ENCODE measurements around the gene ELOB. TPM values are rescaled to one million over a fixed set of nuclear protein-coding genes. Genes with fewer than 3 reads are reported as not detected.

The ELOB gene
- total and polyA plus RNA-seq, 5 donors = 235 to 625 (median 293) TPM

DNA sequence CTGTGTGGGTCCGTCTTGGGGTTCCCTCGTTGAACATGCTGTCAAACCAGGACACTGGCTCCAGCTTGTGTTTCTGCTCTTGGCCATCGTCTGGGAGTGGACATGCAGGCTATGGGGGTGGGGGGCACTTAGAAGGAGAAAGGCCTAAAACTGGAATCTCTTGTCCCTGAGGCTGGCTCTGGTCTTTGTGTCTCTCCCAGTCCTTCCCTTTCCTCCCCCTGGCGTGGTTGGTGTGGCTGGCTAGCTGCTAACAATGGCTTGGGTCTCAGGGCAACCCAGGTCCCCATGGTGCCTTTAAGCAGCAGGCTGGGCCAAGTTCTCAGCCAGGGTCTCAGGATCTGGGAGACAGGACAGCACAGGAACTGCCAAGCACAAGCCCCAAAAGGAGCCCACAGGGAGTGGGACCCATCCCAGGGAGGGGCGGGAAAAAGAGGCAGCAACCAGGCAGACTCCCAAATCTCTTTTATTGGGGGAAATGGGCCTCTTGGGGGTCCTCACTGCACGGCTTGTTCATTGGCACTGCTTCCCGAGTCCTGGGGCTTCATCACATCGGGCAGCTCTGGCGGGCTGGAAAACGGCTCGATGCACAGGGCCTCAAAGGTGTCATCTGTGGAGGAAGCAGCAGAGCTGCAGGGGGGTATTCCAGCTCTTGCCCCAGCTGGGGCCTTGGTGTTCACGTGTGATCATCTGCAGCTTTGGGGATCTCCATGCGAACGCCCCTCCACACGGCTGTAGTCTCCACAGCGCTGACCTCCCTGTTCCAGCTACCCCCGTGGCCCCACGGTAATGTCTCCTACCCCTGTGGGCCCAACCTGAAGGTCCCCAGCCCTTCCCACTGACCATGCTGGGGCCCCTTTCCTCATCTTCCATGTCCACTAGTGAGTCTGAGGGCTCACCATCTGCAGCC lies 5.3 kb downstream of the ELOB start:
- 71% methylated on average over 18 of the region's 18 CpGs for WGBS
- DNase-seq (no peak), ATAC-seq (no peak)
- no peak overlapping the region for H3K27ac ChIP-seq (ENCODE audit: low read length)
- no peaks in the 10 kb centered on the region for H3K9me3 ChIP-seq (ENCODE audit: control insufficient read depth, low read length)
- intact Hi-C loops (cut with DNase I) = no loop called here
- H3K4me1 ChIP-seq (ENCODE audit: control insufficient read depth, insufficient read depth, low read length) = peaks cover 3% of the 10 kb centered on the region
- no peaks in the 10 kb centered on the region for H3K27me3 ChIP-seq (ENCODE audit: control insufficient read depth, insufficient read depth)
- H3K4me3 ChIP-seq (ENCODE audit: low read length) = no peak overlapping the region

DNA sequence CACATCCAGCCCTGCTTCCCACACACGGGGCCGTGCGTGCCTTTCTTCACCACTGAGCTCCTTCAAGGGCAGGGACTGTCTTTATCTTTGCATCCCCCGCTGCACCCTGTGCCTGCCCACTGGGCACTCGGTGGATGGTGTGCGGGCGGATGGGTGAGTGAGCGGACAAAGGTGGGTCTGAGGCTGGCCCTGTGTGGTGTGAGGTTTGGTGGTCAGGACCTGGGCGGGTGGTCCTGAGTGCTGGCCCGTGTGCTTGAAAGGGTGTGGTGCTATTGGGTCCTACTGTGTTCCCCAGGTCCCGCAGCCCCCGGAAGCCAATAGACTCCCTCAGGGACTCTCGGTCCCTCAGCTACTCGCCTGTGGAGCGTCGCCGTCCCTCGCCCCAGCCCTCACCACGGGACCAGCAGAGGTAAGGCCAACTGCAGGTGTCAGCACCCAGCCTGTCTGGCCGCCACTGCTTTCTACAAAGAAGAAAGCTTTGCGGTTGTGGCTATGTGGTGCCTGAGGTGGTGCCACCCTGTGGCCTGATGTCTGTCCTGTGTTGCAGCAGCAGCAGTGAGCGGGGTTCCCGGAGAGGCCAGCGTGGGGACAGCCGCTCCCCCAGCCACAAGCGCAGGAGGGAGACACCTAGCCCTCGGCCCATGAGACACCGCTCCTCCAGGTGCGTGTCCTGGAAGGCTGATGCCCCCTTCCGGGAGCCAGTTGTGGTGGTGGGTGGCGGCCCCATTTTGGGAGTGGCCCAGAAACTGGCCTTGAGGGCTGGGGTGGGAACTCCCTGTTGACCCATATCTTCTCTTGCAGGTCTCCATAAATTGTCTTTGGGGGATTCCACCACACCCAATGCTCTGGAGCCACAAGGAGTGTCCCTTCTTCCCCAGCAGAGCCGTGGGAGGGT lies 6.8 kb downstream of the ELOB start:
- intact Hi-C loops (cut with DNase I) = no loop called here
- no peaks in the 10 kb centered on the region for H3K9me3 ChIP-seq (ENCODE audit: control insufficient read depth, low read length)
- no peaks in the 10 kb centered on the region for H3K27me3 ChIP-seq (ENCODE audit: control insufficient read depth, insufficient read depth)
- H3K27ac ChIP-seq (ENCODE audit: low read length) = no peak overlapping the region
- H3K4me3 ChIP-seq (ENCODE audit: low read length) = no peak overlapping the region
- H3K4me1 ChIP-seq (ENCODE audit: control insufficient read depth, insufficient read depth, low read length) = no peaks in the 10 kb centered on the region
- ATAC-seq (peak; percentile 7 to 9), DNase-seq (no peak)
- 82% methylated on average over 32 of the region's 32 CpGs for whole genome bisulfite sequencing

DNA sequence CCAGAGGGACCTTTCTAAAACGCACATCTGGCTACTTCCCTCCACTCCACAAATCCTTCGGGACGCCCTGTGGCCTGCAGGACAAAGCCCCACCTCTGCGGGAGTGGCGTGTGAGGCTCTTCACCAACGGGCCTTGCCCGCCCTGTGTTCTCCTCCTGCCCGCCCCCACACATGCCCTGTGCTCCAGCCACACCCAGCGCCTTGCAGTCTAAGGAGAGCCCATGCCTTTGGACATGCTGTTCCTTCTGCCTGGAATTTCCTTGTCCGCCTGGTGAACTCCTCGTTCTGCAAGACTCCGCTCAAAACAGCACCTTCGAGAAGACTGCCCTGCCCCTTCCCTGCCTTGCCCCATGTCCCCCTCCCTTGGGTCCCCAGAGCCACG lies 7.4 kb downstream of the ELOB start:
- H3K9me3 ChIP-seq (ENCODE audit: control insufficient read depth, low read length) = no peaks in the 10 kb centered on the region
- no peaks in the 10 kb centered on the region for H3K27me3 ChIP-seq (ENCODE audit: control insufficient read depth, insufficient read depth)
- ATAC-seq (peak; percentile 8 to 35), DNase-seq (no peak)
- no peak overlapping the region for H3K4me3 ChIP-seq (ENCODE audit: low read length)
- WGBS = 73% methylated on average over 14 of the region's 14 CpGs
- H3K4me1 ChIP-seq (ENCODE audit: control insufficient read depth, insufficient read depth, low read length) = no peaks in the 10 kb centered on the region
- no peak overlapping the region for H3K27ac ChIP-seq (ENCODE audit: low read length)
- intact Hi-C loops (cut with DNase I) = no loop called here

- ATAC-seq (no peak), DNase-seq (no peak)
- intact Hi-C loops (cut with DNase I) = no loop called here
- WGBS = 84% methylated on average over 11 of the region's 11 CpGs
- Histone ChIP-seq H3K27ac (ENCODE audit: low read length) (no peak overlapping the region), H3K4me1 (ENCODE audit: control insufficient read depth, insufficient read depth, low read length) (no peaks in the 10 kb centered on the region), H3K27me3 (ENCODE audit: control insufficient read depth, insufficient read depth) (no peaks in the 10 kb centered on the region), H3K9me3 (ENCODE audit: control insufficient read depth, low read length) (no peaks in the 10 kb centered on the region), H3K4me3 (ENCODE audit: low read length) (no peak overlapping the region)
These were observed 8.0 kb downstream of the ELOB start for GRCh38 chr16:2769100-2769529.

GRCh38 chr16:2768403-2769089 lies 8.5 kb downstream of the ELOB start:
- Histone ChIP-seq H3K9me3 (ENCODE audit: control insufficient read depth, low read length) (no peaks in the 10 kb centered on the region), H3K4me3 (ENCODE audit: low read length) (no peak overlapping the region), H3K27ac (ENCODE audit: low read length) (no peak overlapping the region), H3K27me3 (ENCODE audit: control insufficient read depth, insufficient read depth) (no peaks in the 10 kb centered on the region), H3K4me1 (ENCODE audit: control insufficient read depth, insufficient read depth, low read length) (no peaks in the 10 kb centered on the region)
- intact Hi-C loops (cut with DNase I) = no loop called here
- DNase-seq (peak in 1 of 3 donors; percentile 66), ATAC-seq (no peak)
- 69% methylated on average over 17 of the region's 17 CpGs for WGBS

- Histone ChIP-seq H3K9me3 (ENCODE audit: control insufficient read depth, low read length) (no peaks in the 10 kb centered on the region), H3K27ac (ENCODE audit: low read length) (no peak overlapping the region), H3K4me1 (ENCODE audit: control insufficient read depth, insufficient read depth, low read length) (no peaks in the 10 kb centered on the region), H3K27me3 (ENCODE audit: control insufficient read depth, insufficient read depth) (no peaks in the 10 kb centered on the region), H3K4me3 (ENCODE audit: low read length) (no peak overlapping the region)
- intact Hi-C loops (cut with DNase I) = no loop called here
- peak in 1 of 3 donors; percentile 38 for DNase-seq
- 66% methylated on average over 14 of the region's 14 CpGs for WGBS
- no peak for ATAC-seq
These were observed 9.2 kb downstream of the ELOB start for GRCh38 chr16:2767891-2768290.

GRCh38 chr16:2767140-2767731 lies 9.8 kb downstream of the ELOB start:
- no peak overlapping the region for H3K4me3 ChIP-seq (ENCODE audit: low read length)
- no peak overlapping the region for H3K27ac ChIP-seq (ENCODE audit: low read length)
- intact Hi-C loops (cut with DNase I) = no loop called here
- no peaks in the 10 kb centered on the region for H3K27me3 ChIP-seq (ENCODE audit: control insufficient read depth, insufficient read depth)
- ATAC-seq (no peak), DNase-seq (peak in 1 of 3 donors; percentile 57)
- 82% methylated on average over 19 of the region's 19 CpGs for WGBS
- no peaks in the 10 kb centered on the region for H3K4me1 ChIP-seq (ENCODE audit: control insufficient read depth, insufficient read depth, low read length)
- no peaks in the 10 kb centered on the region for H3K9me3 ChIP-seq (ENCODE audit: control insufficient read depth, low read length)

GRCh38 chr16:2766430-2767139 lies 10.5 kb downstream of the ELOB start:
- DNase-seq (peak in 1 of 3 donors; percentile 61), ATAC-seq (no peak)
- H3K4me3 ChIP-seq (ENCODE audit: low read length) = no peak overlapping the region
- no peaks in the 10 kb centered on the region for H3K9me3 ChIP-seq (ENCODE audit: control insufficient read depth, low read length)
- H3K4me1 ChIP-seq (ENCODE audit: control insufficient read depth, insufficient read depth, low read length) = no peaks in the 10 kb centered on the region
- WGBS = 94% methylated on average over 44 of the region's 44 CpGs
- no peak overlapping the region for H3K27ac ChIP-seq (ENCODE audit: low read length)
- intact Hi-C loops (cut with DNase I) = no loop called here
- no peaks in the 10 kb centered on the region for H3K27me3 ChIP-seq (ENCODE audit: control insufficient read depth, insufficient read depth)

- ATAC-seq (no peak), DNase-seq (peak in 2 of 3 donors; percentile 49 to 55)
- intact Hi-C loops (cut with DNase I) = no loop called here
- Histone ChIP-seq H3K27ac (ENCODE audit: low read length) (no peak overlapping the region), H3K4me1 (ENCODE audit: control insufficient read depth, insufficient read depth, low read length) (no peaks in the 10 kb centered on the region), H3K4me3 (ENCODE audit: low read length) (no peak overlapping the region), H3K27me3 (ENCODE audit: control insufficient read depth, insufficient read depth) (no peaks in the 10 kb centered on the region), H3K9me3 (ENCODE audit: control insufficient read depth, low read length) (no peaks in the 10 kb centered on the region)
- 98% methylated on average over 73 of the region's 73 CpGs for WGBS
These were observed 11.3 kb downstream of the ELOB start for GRCh38 chr16:2765462-2766404.
